Breast epithelium (tissue), 3 donors: Measurements from ENCODE around the gene KCNJ3.

ENCODE experiments used
- POLR2A ChIP-seq: fragments of 450-650 bp; IDR thresholded peaks from one replicate; pipeline ENCODE4 v1.6.1; 2016; ENCODE audit warnings: antibody characterized with exemption, mild to moderate bottlenecking, moderate library complexity
- TF ChIP-seq, protein P1 (sequence below), 3 donors: fragments of 450-650 bp; IDR thresholded peaks; one replicate each; pipeline ENCODE4 v1.5.1; 2016 to 2017; ENCODE audit warnings: antibody characterized with exemption in 3 of 3, mild to moderate bottlenecking in 3 of 3, moderate library complexity in 3 of 3

DNA sequence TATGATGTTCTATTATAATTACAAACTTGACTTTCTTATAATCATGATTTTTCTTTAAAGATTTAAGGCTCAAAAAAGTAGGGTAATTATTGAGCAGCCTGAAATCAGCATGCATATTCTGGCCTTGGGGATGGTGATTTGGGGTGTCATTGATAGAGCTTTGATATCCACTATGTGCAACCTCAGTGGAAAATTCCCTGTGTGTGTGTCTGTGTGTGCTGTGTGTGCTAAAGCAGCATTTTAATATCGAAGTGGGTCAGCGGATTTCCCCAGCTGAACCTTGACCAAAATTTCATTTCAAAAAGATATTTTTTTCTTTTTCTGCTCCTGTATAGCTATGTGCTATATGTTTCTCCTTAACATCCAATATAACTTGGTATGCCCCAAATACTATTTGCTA lies 11.6 kb downstream of the KCNJ3 start:
- TF ChIP-seq, protein P1, sequence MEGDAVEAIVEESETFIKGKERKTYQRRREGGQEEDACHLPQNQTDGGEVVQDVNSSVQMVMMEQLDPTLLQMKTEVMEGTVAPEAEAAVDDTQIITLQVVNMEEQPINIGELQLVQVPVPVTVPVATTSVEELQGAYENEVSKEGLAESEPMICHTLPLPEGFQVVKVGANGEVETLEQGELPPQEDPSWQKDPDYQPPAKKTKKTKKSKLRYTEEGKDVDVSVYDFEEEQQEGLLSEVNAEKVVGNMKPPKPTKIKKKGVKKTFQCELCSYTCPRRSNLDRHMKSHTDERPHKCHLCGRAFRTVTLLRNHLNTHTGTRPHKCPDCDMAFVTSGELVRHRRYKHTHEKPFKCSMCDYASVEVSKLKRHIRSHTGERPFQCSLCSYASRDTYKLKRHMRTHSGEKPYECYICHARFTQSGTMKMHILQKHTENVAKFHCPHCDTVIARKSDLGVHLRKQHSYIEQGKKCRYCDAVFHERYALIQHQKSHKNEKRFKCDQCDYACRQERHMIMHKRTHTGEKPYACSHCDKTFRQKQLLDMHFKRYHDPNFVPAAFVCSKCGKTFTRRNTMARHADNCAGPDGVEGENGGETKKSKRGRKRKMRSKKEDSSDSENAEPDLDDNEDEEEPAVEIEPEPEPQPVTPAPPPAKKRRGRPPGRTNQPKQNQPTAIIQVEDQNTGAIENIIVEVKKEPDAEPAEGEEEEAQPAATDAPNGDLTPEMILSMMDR (IDR thresholded peaks at IDR 0.05): no peak
- TF ChIP-seq POLR2A: no peak
